ENCODE data around the gene ATP6V0C.

ATP6V0C gene

DNA sequence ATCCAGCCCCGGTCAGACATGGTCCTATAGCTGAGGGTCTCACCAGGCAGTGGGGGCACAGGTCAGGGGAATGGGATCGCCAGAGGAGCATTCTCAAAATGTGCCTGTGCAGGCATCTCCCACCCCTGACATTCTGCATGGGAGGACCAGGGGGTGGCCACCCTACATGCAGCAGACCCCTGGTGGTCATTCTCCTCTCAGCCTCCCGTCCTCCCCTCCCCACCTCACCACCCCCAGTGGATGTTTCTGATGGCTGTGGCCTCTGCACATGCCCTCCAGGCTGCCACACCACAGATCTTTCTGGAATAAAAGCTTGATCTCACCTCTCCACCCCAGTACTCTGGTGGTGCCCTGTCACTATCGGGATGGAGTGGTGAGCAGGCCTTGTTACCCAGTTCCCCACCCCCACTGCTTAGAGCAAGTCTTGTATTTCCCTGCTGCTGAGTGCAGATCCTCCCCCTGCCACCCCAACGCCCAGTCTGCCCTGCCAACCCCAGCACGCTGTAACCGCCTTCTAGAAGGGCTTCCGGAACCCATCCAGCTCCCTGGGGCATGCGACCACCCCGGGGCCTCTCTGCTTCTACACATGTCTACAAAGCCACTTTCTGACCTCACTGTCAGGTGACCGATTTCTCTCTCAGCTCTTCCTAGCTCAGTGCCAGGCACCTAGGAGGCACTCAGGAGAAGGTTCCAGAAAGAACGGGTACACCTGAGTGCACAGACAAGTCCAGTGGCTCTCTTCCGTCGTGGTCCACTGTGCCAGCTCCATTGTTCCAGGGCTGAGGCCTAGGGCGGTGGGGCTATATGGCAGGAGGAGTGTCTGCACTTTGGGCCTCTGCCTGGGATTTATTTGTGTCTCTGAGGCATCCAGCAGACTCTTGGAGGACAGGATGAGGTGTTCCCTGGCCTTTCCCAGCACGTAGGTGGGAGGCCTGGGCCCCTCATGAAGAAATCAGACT is 29.5 kb upstream of the ATP6V0C start:
- TF ChIP-seq Cebpa-rat (IDR thresholded peaks at IDR 0.05), result no peak
- H4K20me1 ChIP-seq, result peaks cover 0 to 100% (median 100%) of the 10 kb centered on the region in 11 experiments; a peak in 20 of 22 replicates

GRCh38 chr16:2484898-2485508 is 28.7 kb upstream of the ATP6V0C start:
- H3K27me3 ChIP-seq, result no peaks in the 10 kb centered on the region
- peak in 1 of 11 experiments; percentile 46; a peak in 1 of 22 replicates for TF ChIP-seq Cebpa-rat (IDR thresholded peaks at IDR 0.05)
- H3K9ac ChIP-seq, result peak overlapping the region in 9 of 11 experiments; percentile 30 to 72 (median 59); a peak in 14 of 22 replicates
- H4K20me1 ChIP-seq, result peaks cover 0 to 100% (median 100%) of the 10 kb centered on the region in 11 experiments; a peak in 19 of 22 replicates
- no peaks in the 10 kb centered on the region for H3K9me3 ChIP-seq (replicated peaks in 1 of 11)
- no peak overlapping the region for H3K4me3 ChIP-seq
- peaks cover 72 to 86% (median 78%) of the 10 kb centered on the region in 10 experiments for H3K4me1 ChIP-seq
- peak overlapping the region in 3 of 11 experiments; percentile 2 to 64 (median 62); a peak in 5 of 22 replicates for H3K27ac ChIP-seq
- H3K36me3 ChIP-seq, result peaks cover 0 to 44% (median 24%) of the 10 kb centered on the region in 11 experiments; a peak in 20 of 22 replicates
- peak overlapping the region; percentile 65 to 96 (median 86) for H3K4me2 ChIP-seq

More for the DNA sequence above, 29.5 kb upstream of the ATP6V0C start:
- H3K9me3 ChIP-seq (replicated peaks in 1 of 11), result no peaks in the 10 kb centered on the region
- H3K9ac ChIP-seq, result peak overlapping the region in 9 of 11 experiments; percentile 27 to 72 (median 58); a peak in 14 of 22 replicates
- H3K27ac ChIP-seq, result peak overlapping the region in 4 of 11 experiments; percentile 2 to 64 (median 14); a peak in 6 of 22 replicates
- peak overlapping the region in 1 of 10 experiments; percentile 14; a peak in 1 of 20 replicates for H3K4me3 ChIP-seq
- no peaks in the 10 kb centered on the region for H3K27me3 ChIP-seq
- H3K36me3 ChIP-seq, result peaks cover 0 to 44% (median 22%) of the 10 kb centered on the region in 11 experiments; a peak in 15 of 22 replicates
- H3K4me2 ChIP-seq, result peak overlapping the region; percentile 65 to 96 (median 86)
- H3K4me1 ChIP-seq, result peaks cover 72 to 88% (median 79%) of the 10 kb centered on the region in 10 experiments

DNA sequence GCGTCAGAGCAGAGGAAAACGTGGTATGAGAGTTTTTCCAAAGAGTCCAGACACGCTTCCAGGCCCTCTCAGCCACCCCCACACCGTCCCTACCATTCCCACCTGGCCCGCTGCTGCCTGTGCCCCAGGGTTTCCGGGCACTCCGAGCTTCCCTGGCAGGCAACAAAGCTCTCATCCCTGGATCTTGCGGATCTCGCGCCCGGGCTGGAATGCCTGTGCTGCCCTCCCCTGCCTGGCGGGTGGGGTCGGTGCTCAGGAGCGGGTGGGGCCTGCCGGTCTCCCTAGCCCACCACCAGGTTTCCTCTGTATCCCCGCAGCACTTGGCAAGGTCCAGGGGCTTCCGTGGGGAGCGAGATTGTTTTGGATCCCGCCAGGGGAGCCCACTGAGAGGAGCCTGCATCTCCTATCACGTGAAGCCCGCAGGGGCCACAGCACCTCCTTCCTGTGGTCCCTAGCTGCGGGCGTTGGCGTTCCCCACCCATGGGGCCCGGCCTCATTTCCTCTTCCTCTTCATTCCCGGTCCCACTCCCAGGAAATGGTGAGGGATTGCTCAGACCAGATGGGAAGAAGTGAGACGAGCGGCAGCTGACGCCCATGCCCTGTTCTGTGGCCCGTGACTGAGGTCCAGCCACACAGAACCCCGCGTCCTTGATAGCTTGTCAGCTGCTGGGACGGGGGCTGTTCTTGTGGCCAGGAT is 27.8 kb upstream of the ATP6V0C start:
- TF ChIP-seq Cebpa-rat (IDR thresholded peaks at IDR 0.05), result no peak
- H3K9ac ChIP-seq, result peak overlapping the region; percentile 39 to 72 (median 59); a peak in 21 of 22 replicates
- peaks cover 0 to 44% (median 25%) of the 10 kb centered on the region in 11 experiments; a peak in 21 of 22 replicates for H3K36me3 ChIP-seq
- peaks cover 0 to 100% (median 100%) of the 10 kb centered on the region in 11 experiments; a peak in 19 of 22 replicates for H4K20me1 ChIP-seq
- H3K9me3 ChIP-seq (replicated peaks in 1 of 11), result no peaks in the 10 kb centered on the region
- peak overlapping the region; percentile 65 to 96 (median 86) for H3K4me2 ChIP-seq
- peak overlapping the region in 3 of 10 experiments; percentile 16 to 44 (median 30); a peak in 3 of 20 replicates for H3K4me3 ChIP-seq
- peak overlapping the region; percentile 16 to 77 (median 52); a peak in 19 of 22 replicates for H3K27ac ChIP-seq
- H3K27me3 ChIP-seq, result no peaks in the 10 kb centered on the region
- H3K4me1 ChIP-seq, result peaks cover 72 to 79% (median 75%) of the 10 kb centered on the region in 10 experiments

- Histone ChIP-seq H4K20me1 (peaks cover 0 to 100% (median 100%) of the 10 kb centered on the region in 11 experiments; a peak in 19 of 22 replicates), H3K27ac (peak overlapping the region; percentile 16 to 77 (median 52); a peak in 18 of 22 replicates), H3K4me2 (peak overlapping the region; percentile 65 to 96 (median 86)), H3K4me1 (peaks cover 66 to 73% (median 68%) of the 10 kb centered on the region in 10 experiments), H3K36me3 (peaks cover 0 to 42% (median 24%) of the 10 kb centered on the region in 11 experiments; a peak in 21 of 22 replicates), H3K9ac (peak overlapping the region; percentile 39 to 72 (median 59); a peak in 19 of 22 replicates), H3K27me3 (no peaks in the 10 kb centered on the region), H3K4me3 (0 out of 20 replicates have a peak overlapping the region, but pooled peaks of 1 of the 10 experiments have one; percentile 4), H3K9me3 (replicated peaks in 1 of 11) (no peaks in the 10 kb centered on the region)
- TF ChIP-seq Cebpa-rat (IDR thresholded peaks at IDR 0.05), result no peak
Measured at GRCh38 chr16:2486645-2487516, 26.9 kb upstream of the ATP6V0C start.

DNA sequence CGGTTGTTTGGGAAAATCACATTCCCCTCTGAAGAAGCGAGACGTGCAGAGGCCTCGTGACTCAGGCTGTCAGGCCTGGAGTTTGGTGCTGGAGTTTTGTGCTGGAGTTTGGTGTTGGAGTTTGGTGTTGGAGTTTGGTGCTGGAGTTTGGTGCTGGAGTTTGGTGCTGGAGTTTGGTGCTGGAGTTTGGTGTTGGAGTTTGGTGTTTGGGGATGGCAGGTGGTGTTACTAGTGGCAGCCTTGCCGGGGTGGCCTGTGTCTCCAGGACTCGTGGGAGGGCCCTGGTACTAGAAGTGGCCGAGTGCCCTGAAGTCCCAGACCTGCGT is 26.3 kb upstream of the ATP6V0C start:
- no peaks in the 10 kb centered on the region for H3K9me3 ChIP-seq (replicated peaks in 1 of 11)
- peak overlapping the region in 10 of 11 experiments; percentile 16 to 77 (median 47); a peak in 14 of 22 replicates for H3K27ac ChIP-seq
- H4K20me1 ChIP-seq, result peaks cover 0 to 100% (median 100%) of the 10 kb centered on the region in 11 experiments; a peak in 19 of 22 replicates
- H3K4me3 ChIP-seq, result peak overlapping the region in 1 of 10 experiments; percentile 31; a peak in 1 of 20 replicates
- peak overlapping the region; percentile 65 to 96 (median 86) for H3K4me2 ChIP-seq
- H3K9ac ChIP-seq, result peak overlapping the region; percentile 26 to 72 (median 59); a peak in 18 of 22 replicates
- peaks cover 0 to 48% (median 27%) of the 10 kb centered on the region in 11 experiments; a peak in 21 of 22 replicates for H3K36me3 ChIP-seq
- H3K27me3 ChIP-seq, result no peaks in the 10 kb centered on the region
- H3K4me1 ChIP-seq, result peaks cover 60 to 67% (median 62%) of the 10 kb centered on the region in 10 experiments
- TF ChIP-seq Cebpa-rat (IDR thresholded peaks at IDR 0.05), result no peak

GRCh38 chr16:2487903-2488531 is 25.7 kb upstream of the ATP6V0C start:
- Histone ChIP-seq H3K9ac (peak overlapping the region; percentile 26 to 72 (median 53); a peak in 18 of 22 replicates), H3K4me2 (peak overlapping the region; percentile 65 to 96 (median 86)), H4K20me1 (peaks cover 0 to 100% (median 98%) of the 10 kb centered on the region in 11 experiments; a peak in 19 of 22 replicates)

More at GRCh38 chr16:2487903-2488531, 25.7 kb upstream of the ATP6V0C start:
- peaks cover 0 to 52% (median 30%) of the 10 kb centered on the region in 11 experiments; a peak in 21 of 22 replicates for H3K36me3 ChIP-seq
- H3K4me3 ChIP-seq, result peak overlapping the region in 1 of 10 experiments; percentile 31; a peak in 1 of 20 replicates
- H3K27ac ChIP-seq, result peak overlapping the region in 10 of 11 experiments; percentile 9 to 77 (median 47); a peak in 15 of 22 replicates
- TF ChIP-seq Cebpa-rat (IDR thresholded peaks at IDR 0.05), result no peak
- no peaks in the 10 kb centered on the region for H3K27me3 ChIP-seq
- H3K4me1 ChIP-seq, result peaks cover 55 to 62% (median 56%) of the 10 kb centered on the region in 10 experiments
- no peaks in the 10 kb centered on the region for H3K9me3 ChIP-seq (replicated peaks in 1 of 11)
